HepG2 (cell line): Measurements from ENCODE around the gene SRGAP3.

Experiments used
- ATF3 ChIP-seq: sonication (generic); formaldehyde crosslinking; IDR thresholded peaks from 2 replicates; pipeline ENCODE4 v1.4.0; 2020; ENCODE audit warnings: missing genetic modification reagents
- BRCA1 ChIP-seq: sonication (generic); formaldehyde crosslinking; IDR thresholded peaks from 2 replicates; pipeline ENCODE4 v1.4.0; 2020; ENCODE audit warnings: missing genetic modification reagents
- EP300 ChIP-seq, 3 experiments: sonication (generic) in 1 of 3; formaldehyde crosslinking in 1 of 3; IDR thresholded peaks; 2 replicates each; pipeline versions ENCODE4 v1.5.1 to v1.6.1; 2011 to 2020; ENCODE audit warnings: low read depth in 2 of 3, low read length in 2 of 3, borderline replicate concordance in 1 of 3, improper control_type of control experiment in 1 of 3, mild to moderate bottlenecking in 1 of 3, missing genetic modification reagents in 1 of 3, moderate library complexity in 1 of 3
- MZF1 ChIP-seq: sonication (generic); formaldehyde crosslinking; IDR thresholded peaks from 2 replicates; pipeline ENCODE4 v1.8.1; 2023; ENCODE audit warnings: mild to moderate bottlenecking, missing genetic modification reagents, borderline replicate concordance
- RFX1 ChIP-seq: fragments of 450-650 bp; IDR thresholded peaks from 2 replicates; pipeline ENCODE4 v1.6.1; 2017
- SATB2 ChIP-seq: sonication (generic); formaldehyde crosslinking; IDR thresholded peaks from 2 replicates; pipeline ENCODE4 v1.5.0; 2020; ENCODE audit warnings: missing genetic modification reagents
- TAF15 ChIP-seq: fragments of 200-400 bp; formaldehyde crosslinking; IDR thresholded peaks from one replicate; pipeline ENCODE4 v1.6.1; 2018; ENCODE audit warnings: mild to moderate bottlenecking, low read depth, low read length; ENCODE audit not compliant: poor library complexity, severe bottlenecking
- ZBTB33 ChIP-seq: sonication (generic); formaldehyde crosslinking; IDR thresholded peaks from 2 replicates; pipeline ENCODE4 v1.4.0; 2020; ENCODE audit warnings: missing genetic modification reagents
- ZNF180 ChIP-seq: sonication (generic); formaldehyde crosslinking; IDR thresholded peaks from 2 replicates; pipeline ENCODE4 v1.4.0; 2020; ENCODE audit warnings: low read depth, missing genetic modification reagents, borderline replicate concordance
- ZNF362 ChIP-seq: sonication (generic); formaldehyde crosslinking; IDR thresholded peaks from 2 replicates; pipeline ENCODE4 v1.4.0; 2020; ENCODE audit warnings: missing genetic modification reagents, mild to moderate bottlenecking, borderline replicate concordance
- ZNF547 ChIP-seq: sonication (generic); formaldehyde crosslinking; IDR thresholded peaks from 2 replicates; pipeline ENCODE4 v1.5.1; 2020; ENCODE audit warnings: mild to moderate bottlenecking, missing genetic modification reagents
- ZZZ3 ChIP-seq: sonication (generic); formaldehyde crosslinking; IDR thresholded peaks from 2 replicates; pipeline ENCODE4 v1.4.0; 2020; ENCODE audit warnings: missing genetic modification reagents, mild to moderate bottlenecking, borderline replicate concordance

GRCh38 chr3:9098716-9099675, 150.4 kb downstream of the SRGAP3 start:
- no peak for TF ChIP-seq RFX1
- TF ChIP-seq SATB2 (CRISPR knock-in tag) = no peak
- TF ChIP-seq ATF3 (CRISPR knock-in tag) = no peak
- TF ChIP-seq ZNF362 (CRISPR knock-in tag) = no peak
- TF ChIP-seq MZF1 (CRISPR knock-in tag) = no peak
- no peak for TF ChIP-seq ZNF547 (CRISPR knock-in tag)
- no peak for TF ChIP-seq ZNF180 (CRISPR knock-in tag)
- TF ChIP-seq BRCA1 (CRISPR knock-in tag) = no peak
- TF ChIP-seq EP300 (IDR thresholded peaks at IDR 0.05; ENCODE audit: low read depth in 2 of 2, low read length in 2 of 2) = no peak
- TF ChIP-seq EP300 (CRISPR knock-in tag; IDR thresholded peaks at IDR 0.05; ENCODE audit: borderline replicate concordance) = no peak
- no peak for TF ChIP-seq TAF15
- TF ChIP-seq ZBTB33 (CRISPR knock-in tag) = no peak
- no peak for TF ChIP-seq ZZZ3 (CRISPR knock-in tag)
